ENCODE data around the gene GREB1.

The GREB1 gene

DNA sequence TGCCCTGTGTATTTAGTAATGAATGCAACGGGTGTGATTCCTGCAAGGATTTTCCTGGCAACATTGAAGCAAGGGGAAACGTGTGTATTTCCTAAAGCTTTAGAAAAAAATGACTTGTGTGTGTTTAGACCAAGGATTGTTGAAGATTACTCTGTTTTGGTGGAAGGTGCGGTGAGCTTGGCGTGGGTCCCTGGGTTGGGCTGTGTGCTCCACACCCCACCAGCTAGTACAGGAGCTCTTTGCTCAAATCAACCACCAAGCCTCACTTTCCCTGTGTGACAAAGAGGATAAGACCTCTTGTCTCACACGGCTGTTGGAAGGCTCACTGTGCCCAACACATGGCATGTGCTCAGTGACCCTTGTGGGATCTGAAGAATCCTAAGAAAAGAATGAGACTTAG lies 21.4 kb upstream of the GREB1 start:
- DNase-seq (ENCODE audit: low read depth): no peak

DNA sequence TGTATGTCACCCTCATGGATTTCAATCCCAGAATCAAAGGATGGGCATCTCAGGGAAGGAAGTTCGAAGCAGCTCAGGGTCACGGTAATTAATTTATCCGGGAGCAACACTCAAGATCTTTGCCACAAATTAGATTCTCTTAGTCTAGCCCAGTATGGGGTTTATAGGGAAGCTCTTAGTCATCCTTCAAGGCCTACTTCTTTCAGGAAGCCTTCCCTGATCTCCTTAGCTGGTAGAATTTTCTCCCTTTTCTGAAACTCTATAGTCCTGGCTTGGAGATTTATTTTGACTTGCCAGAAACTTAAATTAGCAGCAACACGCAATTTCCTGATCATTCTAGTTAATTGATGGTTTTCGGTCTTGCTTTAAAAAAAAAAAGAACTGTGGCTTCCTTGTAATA lies 20.5 kb upstream of the GREB1 start:
- no peak for DNase-seq (ENCODE audit: low read depth)

DNA sequence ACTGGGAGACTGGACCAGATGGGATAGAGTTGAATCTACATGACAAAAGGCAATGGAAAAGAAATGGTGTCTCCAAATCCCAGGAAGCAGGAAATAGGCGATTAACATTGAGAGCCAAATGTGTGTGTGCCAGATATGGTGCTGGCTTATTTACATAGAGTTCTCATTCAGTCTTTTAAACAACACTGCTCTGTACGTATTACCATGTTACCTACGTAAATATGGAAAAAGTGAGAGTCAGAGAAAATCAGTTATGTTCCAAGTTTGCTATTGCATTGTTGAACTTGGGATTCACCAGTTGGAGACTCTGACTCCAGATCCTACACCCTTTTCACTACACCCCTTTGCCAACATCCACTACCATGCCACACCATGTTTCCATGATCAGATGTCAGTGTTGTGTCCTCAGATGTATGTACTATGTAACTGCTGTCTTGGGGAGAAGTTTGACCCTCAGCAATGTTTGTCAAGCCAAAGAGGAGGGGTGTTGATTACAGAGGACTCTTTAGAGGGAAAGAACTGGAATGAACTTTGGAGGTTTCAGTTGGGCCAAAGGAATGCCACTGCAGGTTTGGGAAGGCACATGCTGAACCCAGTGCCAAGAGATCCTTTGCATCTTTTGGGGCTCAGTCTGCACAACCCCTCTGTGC lies 19.6 kb upstream of the GREB1 start:
- no peak for DNase-seq (ENCODE audit: low read depth)

DNA sequence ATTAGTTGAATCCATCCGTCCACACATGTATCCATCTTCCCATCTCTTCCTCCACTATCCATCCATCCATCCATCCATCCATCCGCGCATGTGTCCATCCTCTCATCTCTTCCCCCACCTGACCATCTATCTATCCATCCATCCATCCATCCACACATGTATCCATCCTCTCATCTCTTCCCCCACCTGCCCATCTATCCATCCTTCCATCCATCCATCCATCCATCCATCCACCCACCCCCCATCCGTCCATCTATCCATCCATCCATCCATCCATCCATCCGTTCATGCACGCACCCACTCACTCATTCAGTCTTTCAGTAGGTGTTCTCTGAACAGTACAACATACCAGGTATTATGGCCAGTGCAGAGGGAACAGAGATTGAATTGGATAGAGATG lies 18.9 kb upstream of the GREB1 start:
- DNase-seq (ENCODE audit: low read depth): no peak

DNA sequence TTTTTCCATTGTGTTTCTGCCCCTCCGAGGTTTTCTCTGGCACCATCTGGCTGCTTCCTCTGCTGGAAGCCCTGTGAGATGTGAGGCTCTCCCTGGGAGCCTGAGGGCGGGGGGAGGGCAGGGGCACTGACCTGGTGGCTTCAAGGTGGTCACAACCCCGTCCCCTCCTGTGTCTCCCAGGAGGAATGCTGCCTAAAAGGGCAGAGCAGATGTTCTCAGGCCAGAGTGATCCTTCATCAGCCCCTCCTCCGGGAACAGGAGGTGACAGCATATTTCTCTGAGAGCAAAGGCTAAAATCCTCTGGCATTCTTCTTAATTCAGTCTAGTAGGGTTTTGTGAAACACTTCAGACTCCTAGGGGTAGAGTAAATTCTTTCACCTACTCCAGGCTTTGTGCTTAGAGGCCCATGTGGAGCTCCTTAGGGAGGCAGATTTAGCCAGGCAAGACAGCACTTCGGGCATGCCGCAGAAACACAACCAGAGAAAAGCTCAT lies 18.3 kb upstream of the GREB1 start:
- no peak for DNase-seq (ENCODE audit: low read depth)

DNA sequence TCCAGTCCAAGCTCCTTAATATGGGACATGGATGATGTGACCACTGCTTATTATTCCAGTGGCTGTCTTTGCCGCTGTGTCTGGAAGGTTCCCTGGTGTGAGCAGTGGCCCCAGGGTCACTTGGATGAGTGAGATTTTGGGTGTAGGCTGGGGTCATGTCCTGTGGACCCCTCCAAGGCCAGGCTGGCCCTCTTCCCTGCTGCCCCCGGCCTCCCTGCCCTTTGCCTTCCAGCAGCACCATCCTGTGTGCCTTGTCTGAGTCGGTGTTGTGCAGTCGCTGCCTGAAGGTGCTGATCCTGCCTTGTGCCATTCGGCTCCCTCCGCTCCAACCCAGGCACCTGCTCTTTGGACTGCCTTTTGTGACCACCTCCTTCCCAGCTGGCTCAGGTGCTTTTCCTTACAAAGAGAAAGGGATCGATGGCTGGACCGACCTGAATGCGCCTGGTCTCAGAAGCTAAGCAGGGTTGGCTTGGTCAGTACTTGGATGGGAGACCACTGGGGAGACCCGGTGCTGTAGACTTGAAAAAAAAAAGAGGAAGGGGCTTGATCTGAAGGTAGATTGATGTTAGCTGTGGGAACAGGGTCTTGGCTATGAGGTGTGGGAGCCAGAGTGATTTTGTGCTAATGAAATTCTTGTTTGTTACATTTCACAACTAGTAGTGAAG lies 16.7 kb upstream of the GREB1 start:
- no peak for DNase-seq (ENCODE audit: low read depth)

DNA sequence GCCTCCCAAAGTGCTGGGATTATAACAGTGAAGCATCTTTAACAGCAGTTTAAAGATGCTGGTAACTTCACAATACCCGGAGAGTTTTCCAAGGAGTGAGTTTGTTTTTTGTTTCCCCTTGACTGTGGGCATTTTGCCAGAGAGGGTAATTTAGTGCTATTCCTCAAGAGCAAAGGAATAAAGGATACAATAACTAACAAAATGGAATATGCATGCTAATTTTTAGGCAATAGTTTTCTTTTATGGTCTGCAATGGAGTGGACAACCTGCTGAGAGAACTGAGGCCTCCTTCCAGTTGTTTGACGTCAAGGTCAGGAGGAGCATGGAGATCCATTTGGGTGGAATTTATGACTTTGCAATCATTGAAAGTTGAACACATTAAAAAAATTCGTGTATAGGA lies 15.9 kb upstream of the GREB1 start:
- DNase-seq (ENCODE audit: low read depth): no peak

DNA sequence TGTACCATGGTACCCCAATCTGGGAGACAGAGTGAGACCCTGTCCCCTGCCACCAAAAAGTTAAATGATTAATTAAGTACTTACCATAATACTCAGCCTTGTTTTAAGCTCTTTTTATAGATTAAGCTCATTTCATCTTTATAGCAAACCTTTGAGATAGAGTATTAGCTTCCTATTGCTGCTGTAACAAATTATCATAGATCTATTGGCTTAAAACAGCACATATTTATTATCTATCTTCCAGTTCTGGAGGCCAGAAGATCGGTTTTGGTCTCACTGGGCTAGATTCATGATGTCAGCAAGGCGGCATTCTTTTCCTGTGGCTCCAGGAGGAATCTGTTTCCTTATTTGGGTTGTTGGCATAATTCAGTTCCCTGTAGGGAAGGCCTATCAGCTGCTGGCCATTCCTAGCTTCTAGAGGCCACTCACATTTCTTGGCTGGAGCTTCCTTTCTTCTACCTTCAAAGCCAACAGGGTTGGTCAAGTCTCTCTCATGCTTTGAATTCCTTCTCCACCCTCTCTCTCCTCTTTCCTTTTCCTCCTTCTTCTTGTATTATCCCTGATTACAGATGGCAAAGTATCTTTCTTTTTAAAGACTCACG lies 13.7 kb upstream of the GREB1 start:
- DNase-seq (ENCODE audit: low read depth): no peak

DNA sequence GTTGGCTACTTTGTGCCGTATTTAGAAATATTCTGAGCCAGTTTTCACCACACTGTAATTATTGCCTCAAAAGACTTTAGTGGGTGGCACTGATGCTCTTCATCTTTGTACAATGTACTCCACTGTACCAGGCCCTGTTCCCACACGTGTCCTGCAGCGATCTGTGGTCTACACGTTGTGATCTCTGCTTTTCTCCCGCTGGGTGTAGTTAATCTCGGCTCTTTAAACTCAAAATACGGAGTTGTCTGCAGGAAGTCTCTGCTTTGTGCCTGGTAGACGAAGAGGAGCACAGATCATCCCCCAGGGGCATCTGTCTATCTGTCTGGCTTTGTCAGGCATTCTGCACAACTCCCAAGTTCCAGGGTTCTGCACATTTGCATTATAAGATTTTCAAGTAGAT lies 12.1 kb upstream of the GREB1 start:
- no peak for DNase-seq (ENCODE audit: low read depth)

DNA sequence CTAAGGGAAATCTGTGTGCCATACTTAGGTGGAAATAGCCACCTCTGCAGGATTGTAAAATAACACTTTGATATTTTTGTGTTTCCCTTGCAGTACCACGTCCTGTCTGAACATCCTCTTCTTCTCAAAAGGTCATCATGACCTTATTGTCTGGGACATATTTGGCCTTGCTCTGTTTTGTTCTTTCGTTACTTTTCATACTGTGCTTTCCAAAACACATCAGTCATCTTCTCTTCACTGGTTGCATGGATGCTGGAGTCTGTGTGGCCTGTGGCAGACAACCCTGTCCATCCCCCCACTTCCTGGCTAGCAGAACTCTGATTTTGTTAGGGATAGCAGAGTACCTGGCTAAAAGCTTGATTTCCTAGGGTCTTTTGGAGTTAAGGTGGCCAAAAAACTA lies 9.4 kb upstream of the GREB1 start:
- no peak for DNase-seq (ENCODE audit: low read depth)

DNA sequence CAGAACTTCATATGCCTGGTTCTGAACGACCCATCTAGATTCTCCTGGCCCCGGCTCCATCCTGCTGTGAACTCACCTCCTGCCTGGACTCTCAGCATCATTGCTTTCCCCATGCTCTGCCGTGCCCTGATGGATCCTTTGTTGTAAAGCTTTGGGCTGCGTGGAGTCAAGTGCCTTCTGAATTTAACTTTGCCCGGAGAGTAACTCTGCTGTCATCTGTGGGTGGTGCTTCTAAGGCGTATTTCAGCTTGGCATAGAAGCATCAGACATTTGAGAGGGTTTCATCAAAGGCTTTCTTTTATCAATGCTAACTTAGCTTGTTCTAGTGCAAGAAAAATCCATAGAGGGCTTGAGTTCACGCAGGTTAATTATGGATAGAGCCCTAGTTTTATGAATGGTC lies 8.1 kb upstream of the GREB1 start:
- DNase-seq (ENCODE audit: low read depth): no peak

DNA sequence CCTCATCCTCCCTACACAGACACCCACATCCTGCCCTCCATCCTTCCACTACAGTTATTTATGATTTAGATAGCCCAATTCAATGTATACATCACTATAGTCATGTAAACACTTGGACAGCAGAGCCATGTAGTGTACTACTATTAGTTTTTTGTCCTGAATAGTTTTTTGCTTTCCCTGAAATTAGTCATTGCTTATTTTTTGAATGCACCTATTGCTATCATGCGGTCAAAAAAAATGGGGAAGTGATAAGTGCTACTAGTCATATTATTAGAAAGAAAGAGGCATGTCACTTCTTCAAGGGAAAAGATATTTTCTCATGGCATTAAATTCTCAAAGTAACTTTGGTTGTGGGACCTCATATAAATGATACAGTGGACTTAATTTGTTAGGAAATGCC lies 6.8 kb upstream of the GREB1 start:
- no peak for DNase-seq (ENCODE audit: low read depth)

DNA sequence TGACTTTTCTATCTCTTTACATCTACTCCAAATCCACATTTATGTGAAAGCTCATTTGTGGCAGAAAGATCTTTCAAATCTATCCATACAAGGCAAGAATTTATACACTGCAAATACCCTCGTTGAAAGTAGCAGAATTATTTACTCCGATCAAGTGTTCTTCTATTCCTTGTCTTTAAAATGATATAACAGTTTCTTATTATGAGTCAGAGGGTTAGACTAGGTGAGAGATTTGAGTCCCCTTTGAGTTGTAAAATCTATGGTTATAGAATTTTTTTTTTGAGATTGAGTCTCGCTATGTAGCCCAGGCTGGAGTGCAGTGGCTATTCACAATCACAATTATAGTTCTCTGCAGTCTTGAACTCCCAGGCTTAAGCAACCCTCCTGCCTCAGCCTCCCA lies 5.6 kb upstream of the GREB1 start:
- no peak for DNase-seq (ENCODE audit: low read depth)

DNA sequence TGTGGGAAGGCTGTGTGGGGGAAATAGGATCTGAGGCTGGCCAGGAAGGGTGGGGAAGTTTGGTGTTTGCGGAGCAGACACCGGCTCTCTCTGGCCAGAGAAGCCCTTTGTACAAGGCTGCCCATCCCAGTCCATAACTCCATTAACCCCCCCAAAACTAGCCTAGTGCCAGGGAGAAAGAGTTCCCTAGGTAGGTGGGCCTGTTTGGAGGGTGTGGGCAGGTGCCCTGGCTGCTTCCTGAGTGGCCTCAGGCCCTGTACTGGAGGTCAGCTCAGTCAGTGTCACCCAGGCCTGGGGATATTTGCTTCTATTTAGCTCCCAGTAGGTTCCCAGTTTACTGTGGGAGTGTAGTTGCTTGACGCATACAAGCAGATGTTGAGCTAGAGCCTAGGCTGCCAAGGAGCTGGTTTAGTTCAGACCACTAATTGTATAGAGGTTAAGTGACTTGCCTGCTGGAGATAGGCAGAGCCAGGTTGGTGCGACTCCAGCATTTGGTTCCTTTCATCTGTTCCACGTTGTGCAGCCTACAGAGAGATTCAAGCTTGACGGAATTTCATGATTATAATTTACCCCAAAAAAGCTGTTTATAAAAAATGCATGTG lies 2.9 kb upstream of the GREB1 start:
- DNase-seq (ENCODE audit: low read depth): no peak

DNA sequence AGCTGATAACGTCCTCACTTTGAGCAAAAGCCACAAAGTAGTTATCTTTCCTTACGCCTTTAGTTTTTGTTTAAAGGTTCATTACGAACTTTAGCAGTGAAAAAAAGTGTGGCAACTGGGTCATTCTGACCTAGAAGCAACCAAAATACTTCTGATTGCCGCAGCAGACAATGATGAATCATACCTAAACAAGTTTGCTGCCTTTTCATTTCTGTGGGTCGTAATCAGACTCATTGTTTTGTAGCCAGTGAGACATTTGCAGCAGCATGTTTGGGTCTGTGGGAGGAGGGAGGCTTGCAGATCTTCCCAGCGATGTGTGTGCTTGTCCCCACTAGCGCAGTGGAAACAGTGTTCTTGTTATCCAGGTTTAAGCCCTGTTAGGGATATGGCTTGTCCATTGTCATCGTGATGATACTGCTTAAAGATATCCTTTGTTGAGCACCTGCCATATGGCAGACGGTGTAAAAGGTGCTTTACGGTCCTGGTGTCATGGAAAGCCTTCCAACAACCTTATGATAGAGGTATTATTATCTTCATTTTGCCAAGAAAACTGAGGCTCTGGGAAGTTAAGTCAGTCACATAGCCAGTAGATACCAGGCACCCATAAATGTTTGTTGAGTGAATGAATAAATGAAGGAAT lies 1.3 kb upstream of the GREB1 start:
- DNase-seq (ENCODE audit: low read depth): peak; percentile 90

DNA sequence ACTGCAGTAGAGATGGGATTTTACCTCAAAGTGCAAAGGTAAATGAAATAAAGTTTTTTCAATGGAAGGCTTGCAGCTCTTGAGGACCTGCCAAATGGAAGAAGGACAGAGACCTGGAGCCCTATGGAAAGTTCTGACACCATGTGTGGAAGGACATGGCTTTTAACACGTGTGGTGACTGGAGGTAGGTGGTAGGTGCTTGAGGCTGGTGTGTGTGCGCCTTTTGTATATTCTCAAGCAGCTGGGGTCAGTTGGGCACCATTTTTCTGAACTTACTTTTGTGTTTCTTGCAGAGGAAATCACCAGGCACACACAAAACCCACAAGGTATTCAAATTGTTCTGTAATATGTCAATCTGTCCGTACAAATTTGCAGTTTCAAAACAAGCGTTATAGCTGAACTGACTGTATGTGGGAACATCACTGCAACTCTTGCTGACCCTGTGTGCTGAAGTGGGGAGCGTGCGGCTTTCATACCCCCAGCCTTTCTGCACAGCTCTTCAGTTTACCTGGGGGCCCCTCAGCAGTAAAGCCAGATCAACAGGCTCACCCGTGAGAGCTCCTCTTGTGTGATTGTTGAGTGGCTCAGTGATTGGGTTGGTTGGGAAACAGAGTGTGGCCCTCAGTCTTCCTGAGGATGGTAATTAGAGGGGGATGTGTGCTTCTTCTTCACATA lies 363 bp downstream of the GREB1 start:
- peak; percentile 64 for DNase-seq (ENCODE audit: low read depth)

DNA sequence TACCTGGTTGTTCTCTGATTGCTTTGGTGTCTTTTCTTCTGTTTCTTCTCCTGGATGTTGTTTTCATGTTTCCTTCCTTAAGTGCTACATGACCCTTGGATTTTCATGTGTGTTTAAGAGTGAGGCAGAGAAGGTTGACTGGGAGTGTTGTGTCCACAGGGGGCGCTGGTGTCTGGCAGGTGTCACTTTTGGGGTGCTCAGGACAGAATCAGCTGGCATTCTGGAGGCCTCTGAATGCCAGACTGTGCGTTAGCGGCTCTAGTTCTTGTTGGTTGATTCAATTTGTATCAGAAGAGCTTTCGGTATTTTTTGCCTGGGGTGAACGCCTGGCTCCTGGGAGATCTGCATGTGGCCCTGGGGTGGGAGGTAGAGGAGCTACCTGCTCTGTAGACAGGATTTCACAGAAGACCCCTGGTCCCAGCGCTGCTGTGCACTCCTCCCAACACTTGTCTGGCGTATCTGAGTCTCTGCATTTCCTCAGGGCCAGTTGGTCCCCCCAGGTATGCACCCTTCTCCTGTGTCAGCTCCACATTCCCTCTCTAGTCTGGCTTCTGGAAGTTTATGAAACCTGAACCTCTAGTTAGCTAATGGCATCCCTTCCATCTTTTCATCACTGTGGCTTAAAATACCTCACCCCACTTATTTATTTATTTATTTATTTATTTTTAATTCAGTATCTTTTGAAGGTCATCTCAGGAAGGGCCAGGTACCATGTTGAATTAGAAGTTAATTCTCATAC lies 1.1 kb downstream of the GREB1 start:
- no peak for DNase-seq (ENCODE audit: low read depth)

DNA sequence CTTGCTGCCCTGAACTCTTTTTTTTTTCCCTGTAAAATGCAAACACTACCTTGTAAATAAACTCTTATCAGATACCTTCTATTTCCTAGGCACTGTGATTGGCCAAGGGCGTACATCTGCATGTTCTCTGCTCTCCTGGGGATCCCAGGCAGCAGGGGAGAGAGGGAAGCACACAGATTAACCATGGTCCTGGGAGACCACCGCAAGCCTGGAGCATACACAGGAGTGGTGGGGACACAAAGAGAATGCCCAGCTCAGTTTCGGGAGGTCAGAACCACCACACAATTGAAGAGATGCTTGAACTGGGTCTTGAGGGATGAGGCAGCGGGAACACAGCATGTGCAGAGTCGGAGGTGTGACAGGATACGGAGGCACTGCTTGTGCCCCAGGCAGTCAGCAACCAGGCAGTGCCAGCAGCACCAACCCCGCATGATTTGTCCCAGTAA lies 2.1 kb downstream of the GREB1 start:
- DNase-seq (ENCODE audit: low read depth): no peak

DNA sequence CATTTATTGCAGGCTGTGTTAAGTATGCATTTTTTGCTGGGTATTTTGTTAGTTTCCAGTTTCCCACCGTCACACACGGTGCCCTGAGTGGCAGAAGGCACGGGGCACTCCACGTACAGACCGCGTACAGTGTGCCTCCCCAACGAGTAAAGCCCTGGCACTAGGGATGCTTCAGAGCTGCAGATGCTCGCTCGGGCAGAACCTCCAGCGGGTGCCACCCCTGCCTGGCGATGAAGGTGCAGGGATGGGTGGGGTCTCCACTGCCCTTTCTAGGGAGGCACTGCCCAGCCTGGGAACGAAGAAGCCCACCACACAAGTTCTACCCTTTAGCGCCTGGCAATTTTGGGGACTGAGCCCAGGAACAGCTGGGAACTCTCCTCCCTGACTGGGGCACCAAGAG lies 4.1 kb downstream of the GREB1 start:
- no peak for DNase-seq (ENCODE audit: low read depth)

DNA sequence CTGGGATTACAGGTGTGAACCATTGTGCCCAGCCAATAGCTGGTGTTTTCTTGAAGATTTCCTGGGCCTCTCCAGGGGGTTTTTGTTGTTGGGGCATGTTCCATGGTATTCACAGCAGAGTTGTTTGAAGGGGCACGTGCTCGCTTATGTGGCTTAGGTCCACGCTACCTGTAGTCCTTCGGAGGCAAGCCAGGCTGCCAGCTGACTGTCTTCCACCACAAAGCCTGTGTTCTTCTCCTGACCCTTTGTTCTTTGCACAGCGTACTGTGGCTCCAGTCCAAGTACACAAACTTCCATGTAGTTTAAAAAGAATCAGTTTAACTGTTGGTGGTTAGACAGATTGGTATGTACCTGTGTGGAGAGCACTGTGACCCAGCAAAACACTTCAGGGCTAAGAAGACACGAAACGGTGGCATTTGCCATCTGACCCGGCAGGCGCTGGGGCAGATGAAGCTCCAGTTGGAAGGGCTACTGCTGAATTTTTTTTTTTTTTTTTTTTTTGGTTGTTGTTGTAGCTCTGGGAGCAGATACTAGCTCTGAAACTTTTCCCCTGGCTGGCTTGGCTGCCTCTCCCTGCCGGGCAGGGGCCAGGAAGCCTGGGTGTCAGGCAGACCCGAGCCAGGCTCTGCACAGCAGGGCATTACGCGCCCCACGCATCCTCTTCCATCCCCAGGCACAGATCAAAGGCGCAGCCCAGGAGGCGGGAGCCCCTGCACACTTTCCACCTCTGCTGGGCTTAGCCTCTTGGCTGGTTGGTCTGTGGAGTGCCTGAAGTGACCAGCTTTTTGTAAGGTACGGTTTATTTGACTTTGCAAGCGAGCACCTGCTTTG lies 5.7 kb downstream of the GREB1 start:
- peak; percentile 24 for DNase-seq (ENCODE audit: low read depth)

Measured in amniotic epithelial cell (primary cell).